NCI-H1436 treated with DMSO at 0.1 percent for 48 hours (cell line): ENCODE results near the gene YIPF3.
"Not testable (repeated sequence)": the region's sequence is repeated elsewhere in the genome, so short reads cannot be mapped to it uniquely, and the experiment has no call there.

Experiments
- DNase-seq: peaks from one replicate; lab custom pipeline; 2025; lab: John Stamatoyannopoulos, UW

The YIPF3 gene

GRCh38 chr6:43493230-43493629 lies 23.5 kb downstream of the YIPF3 start:
- no peak for DNase-seq

- no peak for DNase-seq
These were observed 24.1 kb downstream of the YIPF3 start for GRCh38 chr6:43492673-43493072.

- no peak for DNase-seq
These were observed 24.7 kb downstream of the YIPF3 start for GRCh38 chr6:43491750-43492661.

DNA sequence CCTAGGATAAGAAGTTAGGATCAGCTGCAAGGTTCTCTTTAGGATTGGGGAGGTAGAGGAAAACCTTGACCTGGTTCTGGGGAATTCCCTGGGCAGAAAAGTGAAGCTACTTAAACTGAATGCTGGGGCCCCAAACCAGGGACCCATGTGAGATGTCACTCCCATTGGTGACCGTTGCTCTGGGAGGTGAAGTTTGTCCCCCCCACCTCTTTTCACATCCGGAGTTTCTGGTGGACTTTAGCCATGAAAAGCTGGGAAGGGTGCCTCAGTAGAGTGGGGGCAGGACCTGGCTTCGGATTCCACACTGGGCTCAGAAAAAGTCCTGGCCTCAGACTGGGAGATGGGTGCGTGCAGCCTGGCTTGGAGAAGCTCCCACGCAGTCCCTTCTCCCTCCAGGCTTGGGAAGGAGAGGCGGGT lies 26.2 kb downstream of the YIPF3 start:
- DNase-seq = no peak

DNA sequence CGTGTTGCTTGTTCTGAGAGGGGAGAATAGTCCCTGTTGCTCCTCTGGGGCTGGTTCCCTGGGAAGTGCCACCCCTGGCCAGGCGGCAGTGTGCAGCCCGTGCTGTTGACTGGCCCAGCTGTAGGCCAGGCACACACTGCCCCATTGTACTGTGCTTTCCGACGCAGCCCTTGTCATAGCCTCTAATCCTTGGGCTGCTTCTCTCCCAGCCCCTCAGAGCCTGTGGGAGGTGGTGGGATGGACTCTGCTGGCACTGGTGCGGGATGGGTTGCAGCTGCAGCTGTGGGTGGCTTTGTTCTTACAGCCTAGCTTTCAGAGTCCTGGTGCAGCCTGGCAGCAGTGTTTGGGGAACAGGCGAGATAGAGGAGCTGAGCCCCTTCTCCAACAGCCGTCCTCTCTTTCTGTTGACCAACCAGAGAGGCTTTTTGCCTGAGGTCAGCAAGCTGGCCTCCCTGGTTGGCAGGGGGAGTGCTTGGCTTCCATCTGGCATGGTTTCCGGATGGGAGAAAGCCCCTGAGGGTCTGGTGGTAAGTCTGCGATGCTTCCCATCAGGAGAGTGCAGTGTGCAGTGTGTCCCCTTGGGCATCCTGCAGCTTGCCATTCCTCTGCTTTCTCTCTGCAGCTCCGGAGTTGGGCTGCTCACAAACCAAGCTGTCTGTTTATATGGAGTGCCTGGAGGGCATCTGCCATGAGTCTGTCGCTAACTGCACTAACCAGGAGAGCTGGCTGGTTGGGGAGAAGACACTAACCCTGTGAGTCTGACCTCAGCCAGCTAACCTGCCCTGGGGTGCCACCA lies 27.3 kb downstream of the YIPF3 start:
- DNase-seq = no peak

DNA sequence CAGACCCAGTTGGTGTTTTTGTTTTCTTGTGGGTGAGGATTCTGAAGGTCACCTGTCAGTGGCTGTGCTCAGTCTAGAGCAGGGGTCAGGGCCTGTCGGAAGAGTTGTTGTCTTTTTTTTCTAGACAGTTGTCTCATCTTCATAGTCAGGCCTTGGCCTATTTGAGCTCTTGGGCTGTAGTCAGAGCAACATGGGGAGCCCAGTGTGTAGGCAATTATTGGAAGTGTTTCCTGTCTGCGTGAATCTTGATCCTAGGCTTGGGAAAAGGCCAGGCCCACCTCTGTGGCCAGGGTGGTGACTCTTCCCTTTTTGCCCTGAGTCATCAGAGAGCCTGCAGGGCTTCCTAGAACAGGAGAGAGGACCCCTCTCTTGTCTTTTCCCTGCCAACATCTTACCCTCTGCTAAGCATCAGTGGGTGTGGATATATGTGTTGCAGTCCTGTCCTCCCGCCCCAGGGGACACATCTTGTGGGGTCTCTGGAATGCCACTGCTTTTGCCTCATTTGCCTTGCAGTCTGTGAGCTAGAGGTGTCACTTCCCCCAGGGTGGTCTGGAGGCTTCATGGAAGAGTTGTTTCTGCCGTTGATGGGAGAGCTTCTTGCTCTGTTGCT lies 28.0 kb downstream of the YIPF3 start:
- DNase-seq = no peak

- DNase-seq = no peak
These were observed 35.0 kb downstream of the YIPF3 start for GRCh38 chr6:43481591-43482236.

- no peak for DNase-seq
These were observed 35.7 kb downstream of the YIPF3 start for GRCh38 chr6:43481075-43481474.

- no peak for DNase-seq
These were observed 38.7 kb downstream of the YIPF3 start for GRCh38 chr6:43478008-43478372.

DNA sequence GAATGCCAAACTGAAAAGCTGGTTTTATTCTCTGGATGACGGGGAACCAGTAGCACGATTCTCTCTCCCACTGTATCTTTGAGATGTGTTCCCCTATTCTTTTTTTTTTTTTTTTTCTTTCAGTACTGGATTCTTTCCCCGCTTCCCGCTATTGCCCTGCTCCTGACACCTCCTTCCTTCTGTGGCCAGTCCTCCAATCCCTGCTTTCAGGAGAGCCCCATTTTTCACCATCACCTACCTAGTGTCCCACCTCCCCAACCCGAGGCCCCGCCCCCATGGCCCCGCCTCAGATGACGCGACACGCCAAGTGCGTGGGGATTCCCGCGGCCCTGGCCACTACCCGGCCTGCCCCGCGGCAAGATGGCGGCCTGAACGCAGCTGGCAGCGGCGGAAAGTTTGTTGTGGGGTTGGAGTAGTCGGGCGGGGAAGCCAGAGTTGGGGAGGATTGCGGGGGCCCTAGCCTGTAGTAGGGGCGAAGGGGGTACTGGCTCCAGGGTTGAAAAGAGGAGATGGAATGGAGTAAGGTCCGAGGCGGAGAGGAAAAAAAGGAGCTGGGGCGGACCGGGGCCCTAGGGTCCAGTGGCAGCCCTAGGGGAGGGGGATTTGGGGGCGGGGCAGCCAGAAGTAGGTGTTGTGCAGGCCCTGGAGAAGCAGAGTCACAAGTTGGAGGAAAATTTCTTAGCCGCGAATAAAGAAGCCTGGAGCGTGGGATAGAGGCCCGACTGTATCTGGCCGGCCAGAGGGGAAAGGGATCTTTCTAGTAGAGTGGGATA lies 39.3 kb downstream of the YIPF3 start, which contains the start of gene TJAP1:
Gene TJAP1, plus strand, starts transcription at position 336 of the 773 bp plus-strand sequence. CDS start 21,432 bp downstream, outside the sequence.
- DNase-seq = peak; percentile 53

DNA sequence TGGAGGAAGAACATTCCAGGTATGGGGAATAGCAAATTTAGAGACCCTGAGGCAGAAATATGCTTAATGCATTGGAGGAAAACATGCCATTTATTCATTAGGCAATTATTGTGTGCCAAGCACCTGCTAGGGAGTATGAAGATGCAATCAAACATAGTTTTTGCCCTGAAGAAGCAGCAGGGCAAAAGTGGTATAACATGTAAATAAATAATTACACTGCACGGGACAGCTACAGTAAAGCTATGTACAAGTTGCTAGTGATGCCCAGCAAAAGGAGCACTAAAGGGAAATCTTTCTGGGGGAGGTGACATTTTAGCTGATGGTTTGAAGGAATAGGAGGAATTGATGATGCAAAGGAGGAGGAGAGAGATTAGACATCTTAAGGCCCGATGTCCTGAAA lies 40.0 kb downstream of the YIPF3 start:
- no peak for DNase-seq

DNA sequence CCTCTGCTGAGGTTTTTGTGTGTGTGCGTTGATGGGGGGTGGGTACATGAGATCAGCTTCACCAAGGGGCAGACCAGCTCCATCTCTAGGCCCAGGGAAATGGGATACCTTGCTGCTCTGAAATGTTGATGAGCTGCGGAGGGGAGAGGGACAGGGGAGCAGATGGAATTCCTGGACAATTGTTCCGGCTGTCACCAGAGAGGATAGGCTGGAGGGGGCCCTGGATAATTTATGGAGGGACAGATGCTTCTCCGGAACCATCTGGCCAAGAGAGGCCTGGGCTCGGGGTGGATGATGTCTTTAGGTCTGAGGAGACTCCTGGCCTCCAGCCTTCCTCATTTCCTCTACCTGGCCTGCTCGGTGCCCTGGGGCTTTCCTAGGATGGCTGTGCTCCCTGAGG lies 41.2 kb downstream of the YIPF3 start:
- no peak for DNase-seq

DNA sequence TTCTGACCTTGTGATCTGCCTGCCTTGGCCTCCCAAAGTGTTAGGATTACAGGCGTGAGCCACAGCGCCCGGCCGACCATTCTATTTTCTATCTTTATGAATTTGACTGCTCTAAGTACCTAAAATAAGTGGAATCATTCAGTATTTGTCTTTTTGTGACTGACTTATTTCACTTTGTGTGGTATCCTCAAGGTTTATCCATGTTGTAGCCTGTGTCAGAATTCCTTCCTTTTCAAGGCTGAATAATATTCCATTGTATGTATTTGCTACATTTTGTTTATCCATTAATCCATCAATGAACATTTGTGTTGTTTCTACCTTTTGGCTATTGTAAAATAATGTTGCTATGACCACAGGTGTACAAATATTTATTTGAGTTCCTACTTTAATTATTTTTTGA lies 44.2 kb downstream of the YIPF3 start:
- no peak for DNase-seq

- no peak for DNase-seq
These were observed 45.3 kb downstream of the YIPF3 start for GRCh38 chr6:43471399-43471798.

GRCh38 chr6:43469947-43470346 lies 46.8 kb downstream of the YIPF3 start:
- no peak for DNase-seq

GRCh38 chr6:43468748-43469681 lies 47.7 kb downstream of the YIPF3 start:
- no peak for DNase-seq

DNA sequence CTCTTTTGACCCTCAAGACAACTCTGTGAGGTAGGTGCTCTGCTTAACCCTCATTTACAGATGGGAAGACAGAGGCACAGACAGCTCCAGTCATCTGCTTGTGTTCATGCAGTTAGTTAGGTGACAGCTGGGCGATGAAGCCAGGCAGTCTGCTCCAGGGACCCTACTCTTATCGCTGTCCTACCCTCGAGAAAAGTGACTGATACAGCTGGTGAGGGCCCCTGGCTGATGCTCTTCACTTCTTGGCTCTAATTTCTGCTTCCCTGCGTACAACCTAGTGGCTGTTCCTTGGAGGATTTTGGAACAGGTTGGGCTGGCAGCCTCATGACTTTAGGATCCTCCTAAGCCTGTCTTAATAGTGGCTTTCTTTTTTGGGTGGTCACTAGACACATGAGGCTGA lies 48.5 kb downstream of the YIPF3 start:
- no peak for DNase-seq

GRCh38 chr6:43467752-43468151 lies 49.0 kb downstream of the YIPF3 start:
- DNase-seq = no peak

- not testable (repeated sequence) for DNase-seq
These were observed 49.5 kb downstream of the YIPF3 start for GRCh38 chr6:43467265-43467664.

DNA sequence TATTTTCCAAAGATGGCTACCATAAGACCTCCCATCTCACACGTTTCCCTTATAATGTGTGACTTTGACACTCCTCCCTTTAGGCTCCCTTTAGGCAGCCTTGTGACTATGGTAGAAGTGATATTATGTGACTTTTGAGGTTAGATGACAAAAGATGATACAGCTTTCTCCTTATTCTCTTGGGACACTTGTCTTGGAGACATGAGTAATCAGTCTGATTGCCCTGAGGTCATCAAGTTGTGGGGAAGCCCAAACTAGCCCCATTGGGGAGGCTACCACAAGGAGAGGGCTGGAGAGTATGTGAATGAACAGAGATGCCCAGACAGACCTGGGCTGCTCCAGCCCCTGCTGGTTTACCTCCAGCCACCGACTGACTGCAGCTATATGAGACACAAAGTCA lies 50.8 kb downstream of the YIPF3 start:
- no peak for DNase-seq
